ENCODE results near the gene EYA3. TPM values are rescaled to one million over a fixed set of nuclear protein-coding genes. Genes with fewer than 3 reads are reported as not detected.

EYA3 gene
- total RNA-seq, 4 donors from 2014 or later, result 9.6 to 15.5 (median 12.6) TPM

GRCh38 chr1:28123461-28123961 is 35.1 kb upstream of the EYA3 start:
- no peak for TF ChIP-seq CTCF (IDR thresholded peaks at IDR 0.05; ENCODE audit: low read depth)

- no peak for TF ChIP-seq CTCF (IDR thresholded peaks at IDR 0.05; ENCODE audit: low read depth)
Measured at GRCh38 chr1:28122183-28122582, 33.8 kb upstream of the EYA3 start.

- no peak for TF ChIP-seq CTCF (IDR thresholded peaks at IDR 0.05; ENCODE audit: low read depth)
Measured at GRCh38 chr1:28119556-28119955, 31.1 kb upstream of the EYA3 start.

GRCh38 chr1:28118640-28119307 is 30.4 kb upstream of the EYA3 start:
- no peak for TF ChIP-seq CTCF (IDR thresholded peaks at IDR 0.05; ENCODE audit: low read depth)

GRCh38 chr1:28115267-28115666 is 26.9 kb upstream of the EYA3 start:
- TF ChIP-seq CTCF (IDR thresholded peaks at IDR 0.05; ENCODE audit: low read depth), result no peak

GRCh38 chr1:28114844-28115243 is 26.4 kb upstream of the EYA3 start:
- no peak for TF ChIP-seq CTCF (IDR thresholded peaks at IDR 0.05; ENCODE audit: low read depth)

GRCh38 chr1:28113242-28113572 is 24.8 kb upstream of the EYA3 start:
- TF ChIP-seq CTCF (IDR thresholded peaks at IDR 0.05; ENCODE audit: low read depth), result no peak

Data from subcutaneous adipose tissue (tissue), 4 donors.